ENCODE measurements around the gene SLC25A39.

SLC25A39 gene

GRCh38 chr17:44346064-44346844, 21.6 kb upstream of the SLC25A39 start:
- TF ChIP-seq GATA3 (IDR thresholded peaks at IDR 0.05; ENCODE audit: low read depth, low read length): no peak
- TF ChIP-seq GATA2 (IDR thresholded peaks at IDR 0.05; ENCODE audit: low read depth, low read length): no peak

GRCh38 chr17:44345454-44346026, 20.9 kb upstream of the SLC25A39 start:
- no peak for TF ChIP-seq GATA3 (IDR thresholded peaks at IDR 0.05; ENCODE audit: low read depth, low read length)
- TF ChIP-seq GATA2 (IDR thresholded peaks at IDR 0.05; ENCODE audit: low read depth, low read length): no peak

- TF ChIP-seq GATA3 (IDR thresholded peaks at IDR 0.05; ENCODE audit: low read depth, low read length) (no peak), GATA2 (IDR thresholded peaks at IDR 0.05; ENCODE audit: low read depth, low read length) (no peak)
These were observed 20.4 kb upstream of the SLC25A39 start, which contains the start of gene GRN for GRCh38 chr17:44344939-44345453. Gene GRN (plus strand): TSS chr17:44345302. CDS start chr17:44349165, 3,863 bp downstream.

GRCh38 chr17:44343510-44344209, 19.0 kb upstream of the SLC25A39 start:
- TF ChIP-seq GATA2 (IDR thresholded peaks at IDR 0.05; ENCODE audit: low read depth, low read length): no peak
- TF ChIP-seq GATA3 (IDR thresholded peaks at IDR 0.05; ENCODE audit: low read depth, low read length): no peak

GRCh38 chr17:44338702-44339101, 14.1 kb upstream of the SLC25A39 start:
- no peak for TF ChIP-seq GATA2 (IDR thresholded peaks at IDR 0.05; ENCODE audit: low read depth, low read length)

- TF ChIP-seq GATA3 (IDR thresholded peaks at IDR 0.05; ENCODE audit: low read depth, low read length) (no peak), GATA2 (IDR thresholded peaks at IDR 0.05; ENCODE audit: low read depth, low read length) (no peak)
These were observed 11.3 kb upstream of the SLC25A39 start for GRCh38 chr17:44335968-44336367.

GRCh38 chr17:44335564-44335963, 10.9 kb upstream of the SLC25A39 start:
- TF ChIP-seq GATA3 (IDR thresholded peaks at IDR 0.05; ENCODE audit: low read depth, low read length) (no peak), GATA2 (IDR thresholded peaks at IDR 0.05; ENCODE audit: low read depth, low read length) (no peak)

- TF ChIP-seq GATA2 (IDR thresholded peaks at IDR 0.05; ENCODE audit: low read depth, low read length): no peak
- TF ChIP-seq GATA3 (IDR thresholded peaks at IDR 0.05; ENCODE audit: low read depth, low read length): no peak
These were observed 10.1 kb upstream of the SLC25A39 start for GRCh38 chr17:44334727-44335126.

- TF ChIP-seq GATA3 (IDR thresholded peaks at IDR 0.05; ENCODE audit: low read depth, low read length) (no peak), GATA2 (IDR thresholded peaks at IDR 0.05; ENCODE audit: low read depth, low read length) (no peak)
These were observed 9.7 kb upstream of the SLC25A39 start for GRCh38 chr17:44334315-44334714.

- TF ChIP-seq GATA3 (IDR thresholded peaks at IDR 0.05; ENCODE audit: low read depth, low read length) (no peak), GATA2 (IDR thresholded peaks at IDR 0.05; ENCODE audit: low read depth, low read length) (no peak)
These were observed 8.7 kb upstream of the SLC25A39 start for GRCh38 chr17:44333371-44333770.

- TF ChIP-seq GATA2 (IDR thresholded peaks at IDR 0.05; ENCODE audit: low read depth, low read length) (no peak), GATA3 (IDR thresholded peaks at IDR 0.05; ENCODE audit: low read depth, low read length) (no peak)
These were observed 6.7 kb upstream of the SLC25A39 start for GRCh38 chr17:44331249-44331760.

- peak; percentile 36; the same call in 1 of the 2 replicates for TF ChIP-seq GATA2 (IDR thresholded peaks at IDR 0.05; ENCODE audit: low read depth, low read length)
These were observed 5.6 kb upstream of the SLC25A39 start for GRCh38 chr17:44330263-44330662.

- TF ChIP-seq GATA3 (IDR thresholded peaks at IDR 0.05; ENCODE audit: low read depth, low read length) (no peak), GATA2 (IDR thresholded peaks at IDR 0.05; ENCODE audit: low read depth, low read length) (no peak)
These were observed 3.3 kb upstream of the SLC25A39 start for GRCh38 chr17:44327715-44328449.

Measured in SH-SY5Y (cell line).